Neural progenitor cell (in vitro differentiated cells): ENCODE results near the gene SLC9B1.

Experiments
- CTCF ChIP-seq: fragments of 200-600 bp; sonication (generic); IDR thresholded peaks from 2 replicates; pipeline ENCODE4 v1.5.1; 2017; ENCODE audit warnings: antibody characterized with exemption, mild to moderate bottlenecking
- EZH2 ChIP-seq: fragments of 200-600 bp; sonication (generic); IDR thresholded peaks from 2 replicates; pipeline ENCODE4 v1.6.1; 2017; ENCODE audit warnings: antibody characterized with exemption, mild to moderate bottlenecking, moderate library complexity

- TF ChIP-seq CTCF (no peak), EZH2 (no peak)
Observed at GRCh38 chr4:102869569-102870197, 149.8 kb downstream of the SLC9B1 start.
